Lower leg skin (tissue), 4 donors: Measurements from ENCODE around the gene ISOC2. TPM values are rescaled to one million over a fixed set of nuclear protein-coding genes. Genes with fewer than 3 reads are reported as not detected.

Source experiments
- DNase-seq, 2 donors: peaks; one replicate each; pipeline ENCODE4 v3.0.0-alpha.2; 2019; ENCODE audit warnings: low spot score in 2 of 2
- H3K4me3 ChIP-seq: fragments of 200-600 bp; sonication (generic); 2 replicates; pipeline ENCODE4 v1.5.1; 2017; ENCODE audit warnings: mild to moderate bottlenecking, low read depth; ENCODE audit not compliant: poor library complexity, severe bottlenecking
- POLR2A ChIP-seq, 2 donors: fragments of 450-650 bp; IDR thresholded peaks; one replicate each; pipeline ENCODE4 v1.6.1; 2016 to 2017; ENCODE audit warnings: antibody characterized with exemption in 2 of 2, mild to moderate bottlenecking in 1 of 2, moderate library complexity in 1 of 2
- WGBS, 2 donors: methylation state at CpG; one replicate each; pipeline ENCODE4 v1.1.5; 2018; 5-methylcytosine and 5-hydroxymethylcytosine counted together
- intact Hi-C: fragments of 100-400 bp; cut with DNase I; formaldehyde crosslinking; loops from one replicate; pipeline ENCODE4 v1.15.0; 2023; ENCODE audit warnings: low total_unique reads
- total RNA-seq, 4 donors: library from RNA; depleted of rRNA; stranded (reverse); fragments of >200 nt; gene quantifications; one replicate each; pipeline ENCODE4 v1.1.0, GENCODE V29; 2016
- TF ChIP-seq, protein P1 (sequence below), 3 donors: fragments of 450-650 bp; IDR thresholded peaks; one replicate each; pipeline ENCODE4 v1.5.1; 2016; ENCODE audit warnings: antibody characterized with exemption in 3 of 3, mild to moderate bottlenecking in 3 of 3, moderate library complexity in 2 of 3

ISOC2 gene
- total RNA-seq, 4 donors from 2014 or later = 31.0 to 73.1 (median 66.4) TPM

DNA sequence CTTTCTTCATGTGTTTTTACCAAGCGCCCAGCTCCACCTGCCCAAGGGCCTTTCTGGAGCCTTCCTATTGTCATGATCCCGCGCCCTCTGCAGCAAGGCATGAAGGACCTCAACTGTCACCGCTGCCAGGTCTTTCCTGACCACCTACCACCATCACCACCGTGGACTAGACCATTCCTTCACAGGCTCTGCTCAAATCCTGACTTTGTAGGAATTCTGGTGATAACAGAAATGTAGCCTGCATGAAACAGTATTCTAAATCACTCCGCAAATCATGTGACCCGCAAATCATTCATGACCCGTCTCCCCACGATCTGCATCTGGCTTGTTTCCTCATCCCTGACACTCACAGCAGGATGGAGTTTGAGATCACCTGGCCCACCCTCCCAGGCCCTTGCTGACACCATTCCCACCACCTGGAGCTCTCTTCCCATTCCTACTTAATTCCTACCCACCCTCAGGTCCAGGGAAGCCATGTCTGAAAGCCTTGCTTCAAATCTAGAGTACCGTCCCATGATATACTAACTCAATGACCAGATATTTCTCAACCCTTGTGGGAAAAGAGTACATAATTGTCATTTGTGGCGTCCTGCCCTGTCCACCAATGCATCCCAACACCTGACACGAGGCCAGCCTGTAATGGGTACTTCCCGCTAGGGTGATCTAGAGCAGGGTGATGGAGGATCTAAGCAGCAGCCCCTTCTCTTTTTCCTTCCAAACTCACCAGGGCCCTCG lies 55.2 kb downstream of the ISOC2 start:
- no peak for DNase-seq
- no peak overlapping the region for H3K4me3 ChIP-seq
- 80 to 83% methylated on average over 14 of the region's 14 CpGs for WGBS, 2 donors
- TF ChIP-seq, protein P1, sequence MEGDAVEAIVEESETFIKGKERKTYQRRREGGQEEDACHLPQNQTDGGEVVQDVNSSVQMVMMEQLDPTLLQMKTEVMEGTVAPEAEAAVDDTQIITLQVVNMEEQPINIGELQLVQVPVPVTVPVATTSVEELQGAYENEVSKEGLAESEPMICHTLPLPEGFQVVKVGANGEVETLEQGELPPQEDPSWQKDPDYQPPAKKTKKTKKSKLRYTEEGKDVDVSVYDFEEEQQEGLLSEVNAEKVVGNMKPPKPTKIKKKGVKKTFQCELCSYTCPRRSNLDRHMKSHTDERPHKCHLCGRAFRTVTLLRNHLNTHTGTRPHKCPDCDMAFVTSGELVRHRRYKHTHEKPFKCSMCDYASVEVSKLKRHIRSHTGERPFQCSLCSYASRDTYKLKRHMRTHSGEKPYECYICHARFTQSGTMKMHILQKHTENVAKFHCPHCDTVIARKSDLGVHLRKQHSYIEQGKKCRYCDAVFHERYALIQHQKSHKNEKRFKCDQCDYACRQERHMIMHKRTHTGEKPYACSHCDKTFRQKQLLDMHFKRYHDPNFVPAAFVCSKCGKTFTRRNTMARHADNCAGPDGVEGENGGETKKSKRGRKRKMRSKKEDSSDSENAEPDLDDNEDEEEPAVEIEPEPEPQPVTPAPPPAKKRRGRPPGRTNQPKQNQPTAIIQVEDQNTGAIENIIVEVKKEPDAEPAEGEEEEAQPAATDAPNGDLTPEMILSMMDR (IDR thresholded peaks at IDR 0.05) = no peak
- TF ChIP-seq POLR2A (IDR thresholded peaks at IDR 0.05) = no peak
- intact Hi-C loops = loop anchor here (5.0 kb wide), 1 partner anchor 236 kb away; the partner anchor contains the start of genes ZNF580 and ZNF581

DNA sequence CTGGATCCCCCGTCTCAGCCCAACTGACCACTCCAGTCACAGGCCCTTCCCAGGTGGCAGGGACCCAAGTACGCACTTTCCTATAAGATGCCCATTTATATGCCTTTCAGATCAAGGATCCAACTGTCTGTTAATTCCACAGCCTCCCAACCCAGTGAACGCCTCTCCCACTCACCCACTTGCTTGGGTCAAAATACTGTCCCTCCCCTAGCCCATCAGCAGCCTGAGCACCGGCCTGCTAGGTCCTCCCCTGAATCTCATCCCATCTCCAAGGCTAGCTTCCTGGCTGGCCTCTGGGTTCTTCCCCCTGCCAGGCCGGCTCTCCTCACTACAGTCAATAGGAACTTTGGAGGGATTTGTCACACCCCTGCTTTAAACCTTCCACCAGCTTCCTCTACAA lies 55.8 kb downstream of the ISOC2 start:
- 82 to 86% methylated on average over 5 of the region's 5 CpGs for WGBS, 2 donors
- no peak overlapping the region for H3K4me3 ChIP-seq
- intact Hi-C loops = loop anchor here (5.0 kb wide), 1 partner anchor 237 kb away; the partner anchor contains the start of genes ZNF580 and ZNF581
- DNase-seq = no peak
- no peak for TF ChIP-seq POLR2A (IDR thresholded peaks at IDR 0.05)
- TF ChIP-seq, protein P1 (IDR thresholded peaks at IDR 0.05) = no peak

Other genes starting within 250 kb of the ISOC2 start
- 1 to 10 TPM; 1.1 to 2.4 (median 1.6) TPM for gene TMEM86B, start 232.9 kb downstream of the ISOC2 start, total RNA-seq
- gene PPP6R1, start 202.6 kb downstream of the ISOC2 start, total RNA-seq = 10 to 100 TPM; 29.4 to 47.9 (median 37.5) TPM
- gene HSPBP1, start 181.5 kb downstream of the ISOC2 start, total RNA-seq = 10 to 100 TPM; 17.8 to 35.5 (median 25.6) TPM
- 1 to 10 TPM in 1 of 4 donors, under 1 TPM in 1, not detected in 2; 0.44 to 4.6 TPM for gene BRSK1, start 177.6 kb downstream of the ISOC2 start, total RNA-seq
- gene TMEM150B, start 136.3 kb downstream of the ISOC2 start, total RNA-seq = under 1 TPM in 1 of 4 donors, not detected in 3; 0.58 TPM
- 10 to 100 TPM; 16.5 to 25.4 (median 20.3) TPM for gene KMT5C, start 121.8 kb downstream of the ISOC2 start, total RNA-seq
- gene COX6B2, start 106.9 kb downstream of the ISOC2 start, total RNA-seq = 1 to 10 TPM in 1 of 4 donors, under 1 TPM in 2, not detected in 1; 0.42 to 1.1 (median 0.49) TPM
- not detected for gene GARIN5B, start 98.4 kb downstream of the ISOC2 start, total RNA-seq
- gene IL11, start 91.2 kb downstream of the ISOC2 start, total RNA-seq = under 1 TPM in 3 of 4 donors, not detected in 1; 0.23 to 0.68 (median 0.46) TPM
- gene TMEM190, start 84.8 kb downstream of the ISOC2 start, total RNA-seq = not detected
- gene TMEM238, start 77.3 kb downstream of the ISOC2 start, total RNA-seq = 10 to 100 TPM; 32.2 to 61.6 (median 47.5) TPM
- 100 to 1,000 TPM; 466 to 875 (median 590) TPM for gene RPL28, start 75.7 kb downstream of the ISOC2 start, total RNA-seq
- 10 to 100 TPM in 1 of 4 donors, 1 to 10 TPM in 3; 6.2 to 14.6 (median 9.2) TPM for gene UBE2S, start 53.9 kb downstream of the ISOC2 start, total RNA-seq
- under 1 TPM in 1 of 4 donors, not detected in 3; 0.10 TPM for gene SHISA7, start 18.3 kb downstream of the ISOC2 start, total RNA-seq
- not detected for gene C19orf85, start 3.1 kb upstream of the ISOC2 start, total RNA-seq
- gene ZNF628, start 15.0 kb upstream of the ISOC2 start, total RNA-seq = 10 to 100 TPM in 3 of 4 donors, 1 to 10 TPM in 1; 5.4 to 17.9 (median 12.2) TPM
- 1 to 10 TPM; 2.5 to 5.3 (median 4.1) TPM for gene NAT14, start 23.5 kb upstream of the ISOC2 start, total RNA-seq
- 1 to 10 TPM in 3 of 4 donors, under 1 TPM in 1; 0.64 to 6.2 (median 3.0) TPM for gene SSC5D, start 26.8 kb upstream of the ISOC2 start, total RNA-seq
- not detected for gene SBK2, start 75.5 kb upstream of the ISOC2 start, total RNA-seq
- gene SBK3, start 83.9 kb upstream of the ISOC2 start, total RNA-seq = under 1 TPM in 1 of 4 donors, not detected in 3; 0.26 TPM
- 1 to 10 TPM; 4.2 to 5.1 (median 4.6) TPM for gene ZNF579, start 119.2 kb upstream of the ISOC2 start, total RNA-seq
- 10 to 100 TPM in 1 of 4 donors, 1 to 10 TPM in 3; 5.9 to 14.3 (median 7.7) TPM for gene FIZ1, start 137.9 kb upstream of the ISOC2 start, total RNA-seq
- gene ZNF524, start 138.6 kb upstream of the ISOC2 start, total RNA-seq = 10 to 100 TPM; 58.4 to 88.3 (median 78.3) TPM
- gene ZNF865, start 144.0 kb upstream of the ISOC2 start, total RNA-seq = 10 to 100 TPM in 3 of 4 donors, 1 to 10 TPM in 1; 8.1 to 17.8 (median 12.3) TPM
- gene ZNF784, start 162.9 kb upstream of the ISOC2 start, total RNA-seq = 10 to 100 TPM in 2 of 4 donors, 1 to 10 TPM in 2; 5.7 to 10.3 (median 8.3) TPM
- 10 to 100 TPM; 14.1 to 38.0 (median 22.9) TPM for gene ZNF580, start 179.4 kb upstream of the ISOC2 start, total RNA-seq
- gene ZNF581, start 182.0 kb upstream of the ISOC2 start, total RNA-seq = 10 to 100 TPM; 20.1 to 27.3 (median 22.8) TPM
- gene CCDC106, start 186.6 kb upstream of the ISOC2 start, total RNA-seq = 10 to 100 TPM in 1 of 4 donors, 1 to 10 TPM in 3; 7.9 to 10.4 (median 8.5) TPM
- 100 to 1,000 TPM in 3 of 4 donors, 10 to 100 TPM in 1; 78.8 to 149 (median 106) TPM for gene U2AF2, start 193.4 kb upstream of the ISOC2 start, total RNA-seq
- gene EPN1, start 213.6 kb upstream of the ISOC2 start, total RNA-seq = 100 to 1,000 TPM in 3 of 4 donors, 10 to 100 TPM in 1; 81.2 to 189 (median 120) TPM